ENCODE measurements around the gene SUPT6H.
A peak's percentile ranks its signal among the peaks of the same experiment; 100 is the strongest.

SUPT6H gene

GRCh38 chr17:28710861-28711722 is 49.1 kb downstream of the SUPT6H start:
- no peak for TF ChIP-seq CTCF (IDR thresholded peaks at IDR 0.05; ENCODE audit: extremely low read depth, insufficient read depth, missing control alignments)
- in situ Hi-C loops (cut with MboI; ENCODE audit: low pct_unique_long_range_greater_than_20kb, low sequenced_read_pairs, unreplicated experiment): no loop called here
- peak; percentile 98 for DNase-seq (ENCODE audit: low spot score)

GRCh38 chr17:28711723-28712031 is 49.7 kb downstream of the SUPT6H start, which contains the start of gene PROCA1:
PROCA1 (minus strand) TSS chr17:28711888; CDS start chr17:28711660, 228 bp downstream.
- in situ Hi-C loops (cut with MboI; ENCODE audit: low pct_unique_long_range_greater_than_20kb, low sequenced_read_pairs, unreplicated experiment): no loop called here
- TF ChIP-seq CTCF (IDR thresholded peaks at IDR 0.05; ENCODE audit: extremely low read depth, insufficient read depth, missing control alignments): no peak
- peak; percentile 61 for DNase-seq (ENCODE audit: low spot score)

- in situ Hi-C loops (cut with MboI; ENCODE audit: low pct_unique_long_range_greater_than_20kb, low sequenced_read_pairs, unreplicated experiment): no loop called here
- peak; percentile 85 for DNase-seq (ENCODE audit: low spot score)
- TF ChIP-seq CTCF (IDR thresholded peaks at IDR 0.05; ENCODE audit: extremely low read depth, insufficient read depth, missing control alignments): peak; percentile 12
Observed at GRCh38 chr17:28712032-28712704, 50.2 kb downstream of the SUPT6H start.

GRCh38 chr17:28712705-28713415 is 50.9 kb downstream of the SUPT6H start:
- no peak for DNase-seq (ENCODE audit: low spot score)
- no peak for TF ChIP-seq CTCF (IDR thresholded peaks at IDR 0.05; ENCODE audit: extremely low read depth, insufficient read depth, missing control alignments)
- in situ Hi-C loops (cut with MboI; ENCODE audit: low pct_unique_long_range_greater_than_20kb, low sequenced_read_pairs, unreplicated experiment): no loop called here

- DNase-seq (ENCODE audit: low spot score): no peak
- TF ChIP-seq CTCF (IDR thresholded peaks at IDR 0.05; ENCODE audit: extremely low read depth, insufficient read depth, missing control alignments): no peak
- in situ Hi-C loops (cut with MboI; ENCODE audit: low pct_unique_long_range_greater_than_20kb, low sequenced_read_pairs, unreplicated experiment): no loop called here
Observed at GRCh38 chr17:28714281-28714680, 52.3 kb downstream of the SUPT6H start.

- TF ChIP-seq CTCF (IDR thresholded peaks at IDR 0.05; ENCODE audit: extremely low read depth, insufficient read depth, missing control alignments): no peak
- in situ Hi-C loops (cut with MboI; ENCODE audit: low pct_unique_long_range_greater_than_20kb, low sequenced_read_pairs, unreplicated experiment): no loop called here
- no peak for DNase-seq (ENCODE audit: low spot score)
Observed at GRCh38 chr17:28715217-28715616, 53.2 kb downstream of the SUPT6H start.

Measured in GM13977 (cell line).